Neural progenitor cell (in vitro differentiated cells): ENCODE measurements around the gene ARHGEF11.

Experiments used
- EZH2 ChIP-seq: fragments of 200-600 bp; sonication (generic); IDR thresholded peaks from 2 replicates; pipeline ENCODE4 v1.6.1; 2017; ENCODE audit warnings: antibody characterized with exemption, mild to moderate bottlenecking, moderate library complexity
- TF ChIP-seq, protein P1 (sequence below): fragments of 200-600 bp; sonication (generic); IDR thresholded peaks from 2 replicates; pipeline ENCODE4 v1.5.1; 2017; ENCODE audit warnings: antibody characterized with exemption, mild to moderate bottlenecking

- no peak for TF ChIP-seq EZH2
- TF ChIP-seq, protein P1, sequence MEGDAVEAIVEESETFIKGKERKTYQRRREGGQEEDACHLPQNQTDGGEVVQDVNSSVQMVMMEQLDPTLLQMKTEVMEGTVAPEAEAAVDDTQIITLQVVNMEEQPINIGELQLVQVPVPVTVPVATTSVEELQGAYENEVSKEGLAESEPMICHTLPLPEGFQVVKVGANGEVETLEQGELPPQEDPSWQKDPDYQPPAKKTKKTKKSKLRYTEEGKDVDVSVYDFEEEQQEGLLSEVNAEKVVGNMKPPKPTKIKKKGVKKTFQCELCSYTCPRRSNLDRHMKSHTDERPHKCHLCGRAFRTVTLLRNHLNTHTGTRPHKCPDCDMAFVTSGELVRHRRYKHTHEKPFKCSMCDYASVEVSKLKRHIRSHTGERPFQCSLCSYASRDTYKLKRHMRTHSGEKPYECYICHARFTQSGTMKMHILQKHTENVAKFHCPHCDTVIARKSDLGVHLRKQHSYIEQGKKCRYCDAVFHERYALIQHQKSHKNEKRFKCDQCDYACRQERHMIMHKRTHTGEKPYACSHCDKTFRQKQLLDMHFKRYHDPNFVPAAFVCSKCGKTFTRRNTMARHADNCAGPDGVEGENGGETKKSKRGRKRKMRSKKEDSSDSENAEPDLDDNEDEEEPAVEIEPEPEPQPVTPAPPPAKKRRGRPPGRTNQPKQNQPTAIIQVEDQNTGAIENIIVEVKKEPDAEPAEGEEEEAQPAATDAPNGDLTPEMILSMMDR, result no peak
Observed at GRCh38 chr1:157030728-157031127, 14.8 kb downstream of the ARHGEF11 start.
